ENCODE results near the gene NRP2.

The NRP2 gene

DNA sequence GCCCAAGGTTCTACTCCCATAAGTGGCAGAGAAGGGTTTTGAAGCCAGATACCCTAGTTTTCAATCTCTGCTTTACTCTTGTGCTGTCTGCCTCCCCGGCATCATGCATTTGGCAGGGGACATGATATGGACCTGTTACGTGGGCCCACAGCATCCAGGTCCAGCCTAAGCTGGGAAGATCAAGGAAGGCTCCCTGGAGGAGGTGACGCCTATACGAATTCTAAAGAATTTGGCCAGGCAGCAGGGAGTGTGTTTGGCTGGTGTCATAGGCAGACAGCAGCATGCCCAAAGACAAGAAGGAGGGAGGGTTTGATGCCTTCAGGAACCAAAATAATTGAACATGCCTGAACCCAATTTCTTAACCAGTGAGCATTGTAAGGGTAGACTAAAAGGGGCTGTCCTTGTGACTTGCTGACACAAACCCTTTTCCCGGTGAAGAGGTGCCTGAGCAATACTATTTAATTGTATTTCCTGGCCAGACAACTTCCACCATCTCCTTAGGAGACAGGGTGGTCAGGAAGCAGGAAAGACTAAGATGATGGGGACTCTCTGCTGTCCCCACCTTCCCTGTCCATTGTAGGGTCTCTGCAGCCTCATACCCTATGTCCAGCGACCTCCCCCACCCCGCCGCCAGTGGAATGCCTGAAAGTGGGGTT, 21.3 kb downstream of the NRP2 start:
- no peak for DNase-seq (ENCODE audit: low read depth, low spot score)
- Histone ChIP-seq H3K4me1 (ENCODE audit: insufficient read depth, insufficient read length) (peaks cover 28% of the 10 kb centered on the region), H3K27me3 (ENCODE audit: insufficient read depth, insufficient read length) (no peaks in the 10 kb centered on the region), H3K36me3 (ENCODE audit: insufficient read depth, insufficient read length, low read length) (peaks cover 52% of the 10 kb centered on the region), H3K9ac (ENCODE audit: insufficient read length, low read depth) (no peak overlapping the region), H3K9me3 (ENCODE audit: insufficient read depth, low read length) (no peaks in the 10 kb centered on the region), H3K4me3 (ENCODE audit: insufficient read length, low read depth) (no peak overlapping the region)
- no peak for TF ChIP-seq YY1 (IDR thresholded peaks at IDR 0.05; ENCODE audit: insufficient read depth, insufficient read length)
- no peak for TF ChIP-seq ZNF274 (IDR thresholded peaks at IDR 0.05; ENCODE audit: low read depth, low read length)
- TF ChIP-seq SUZ12 (IDR thresholded peaks at IDR 0.05; ENCODE audit: extremely low read depth, insufficient read depth, insufficient read length), result no peak

DNA sequence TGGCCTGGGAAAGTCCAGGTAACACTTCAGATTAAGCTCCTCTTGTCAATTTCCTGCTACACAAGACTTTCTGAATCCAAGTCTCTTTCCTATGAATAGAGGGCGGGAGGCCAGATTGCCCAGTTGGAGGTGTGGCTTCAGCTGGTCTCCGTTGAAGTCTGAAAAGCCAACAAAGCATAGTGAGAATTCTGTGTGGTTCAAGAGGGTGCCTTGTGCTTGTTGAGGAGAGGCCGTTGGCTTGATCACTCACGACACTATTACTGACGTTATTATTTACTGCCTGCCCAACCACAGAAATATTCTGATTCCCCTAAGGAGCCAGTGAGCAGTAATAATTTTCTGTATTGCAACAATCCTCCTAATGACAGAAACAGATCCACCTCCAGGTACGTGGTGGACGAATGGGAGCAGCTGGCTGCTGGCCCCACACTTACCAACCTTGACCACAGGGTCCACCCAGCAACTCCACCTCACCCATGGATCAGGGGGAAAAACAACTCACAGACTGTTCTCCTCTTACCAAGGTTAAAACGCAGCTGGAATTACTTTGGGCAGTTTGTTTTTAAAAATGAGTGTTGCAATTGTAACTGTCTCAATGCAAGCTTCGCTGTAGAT, 21.9 kb downstream of the NRP2 start:
- Histone ChIP-seq H3K27me3 (ENCODE audit: insufficient read depth, insufficient read length) (no peaks in the 10 kb centered on the region), H3K9ac (ENCODE audit: insufficient read length, low read depth) (no peak overlapping the region), H3K9me3 (ENCODE audit: insufficient read depth, low read length) (no peaks in the 10 kb centered on the region), H3K4me3 (ENCODE audit: insufficient read length, low read depth) (no peak overlapping the region), H3K4me1 (ENCODE audit: insufficient read depth, insufficient read length) (peaks cover 28% of the 10 kb centered on the region), H3K36me3 (ENCODE audit: insufficient read depth, insufficient read length, low read length) (peaks cover 51% of the 10 kb centered on the region)
- no peak for DNase-seq (ENCODE audit: low read depth, low spot score)
- TF ChIP-seq YY1 (IDR thresholded peaks at IDR 0.05; ENCODE audit: insufficient read depth, insufficient read length) (no peak), ZNF274 (IDR thresholded peaks at IDR 0.05; ENCODE audit: low read depth, low read length) (no peak), SUZ12 (IDR thresholded peaks at IDR 0.05; ENCODE audit: extremely low read depth, insufficient read depth, insufficient read length) (no peak)

DNA sequence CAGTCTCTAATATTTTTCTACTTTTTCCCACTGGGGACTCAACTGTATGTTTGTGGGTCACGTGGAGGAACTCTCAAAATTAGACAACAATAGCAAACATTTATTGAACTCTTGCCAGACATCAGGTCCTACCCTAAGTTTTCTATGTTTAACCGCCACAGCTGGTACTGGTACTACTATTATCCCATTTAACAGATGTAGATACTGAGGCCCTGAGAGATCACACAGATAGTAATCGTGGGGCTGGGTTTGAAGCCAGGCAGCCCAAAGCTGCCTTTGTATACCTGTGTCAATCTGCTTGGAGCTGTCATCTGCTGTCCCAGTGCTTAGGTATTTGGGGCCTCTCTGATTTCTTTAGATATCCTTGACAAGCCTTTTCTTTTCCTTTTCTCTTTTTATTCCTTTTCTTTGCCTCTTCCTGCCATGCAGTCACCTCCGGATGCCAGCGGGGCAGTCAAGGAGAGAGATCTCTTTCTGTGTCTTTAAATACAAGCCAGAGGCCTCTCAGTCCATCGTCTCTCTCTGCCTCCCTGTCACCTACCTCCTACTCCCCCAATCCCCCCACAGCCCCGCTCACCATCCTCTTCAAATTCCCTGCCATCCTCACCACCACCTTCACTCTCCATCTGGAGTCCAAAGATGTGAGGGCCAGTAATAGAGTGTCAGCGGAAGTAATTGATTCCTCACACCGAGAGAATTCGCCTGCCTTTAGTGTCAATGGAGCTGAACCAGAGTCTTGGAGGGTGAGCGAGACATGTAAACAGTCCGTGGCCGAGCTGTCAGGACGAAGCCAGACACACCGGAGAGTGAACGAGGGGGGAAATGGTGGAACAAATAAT, 23.4 kb downstream of the NRP2 start:
- TF ChIP-seq ZNF274 (IDR thresholded peaks at IDR 0.05; ENCODE audit: low read depth, low read length), result no peak
- TF ChIP-seq SUZ12 (IDR thresholded peaks at IDR 0.05; ENCODE audit: extremely low read depth, insufficient read depth, insufficient read length), result no peak
- no peak for TF ChIP-seq YY1 (IDR thresholded peaks at IDR 0.05; ENCODE audit: insufficient read depth, insufficient read length)
- no peaks in the 10 kb centered on the region for H3K9me3 ChIP-seq (ENCODE audit: insufficient read depth, low read length)
- peaks cover 57% of the 10 kb centered on the region for H3K36me3 ChIP-seq (ENCODE audit: insufficient read depth, insufficient read length, low read length)
- no peak for DNase-seq (ENCODE audit: low read depth, low spot score)
- no peaks in the 10 kb centered on the region for H3K27me3 ChIP-seq (ENCODE audit: insufficient read depth, insufficient read length)
- H3K4me3 ChIP-seq (ENCODE audit: insufficient read length, low read depth), result no peak overlapping the region
- H3K4me1 ChIP-seq (ENCODE audit: insufficient read depth, insufficient read length), result peaks cover 18% of the 10 kb centered on the region
- no peak overlapping the region for H3K9ac ChIP-seq (ENCODE audit: insufficient read length, low read depth)

DNA sequence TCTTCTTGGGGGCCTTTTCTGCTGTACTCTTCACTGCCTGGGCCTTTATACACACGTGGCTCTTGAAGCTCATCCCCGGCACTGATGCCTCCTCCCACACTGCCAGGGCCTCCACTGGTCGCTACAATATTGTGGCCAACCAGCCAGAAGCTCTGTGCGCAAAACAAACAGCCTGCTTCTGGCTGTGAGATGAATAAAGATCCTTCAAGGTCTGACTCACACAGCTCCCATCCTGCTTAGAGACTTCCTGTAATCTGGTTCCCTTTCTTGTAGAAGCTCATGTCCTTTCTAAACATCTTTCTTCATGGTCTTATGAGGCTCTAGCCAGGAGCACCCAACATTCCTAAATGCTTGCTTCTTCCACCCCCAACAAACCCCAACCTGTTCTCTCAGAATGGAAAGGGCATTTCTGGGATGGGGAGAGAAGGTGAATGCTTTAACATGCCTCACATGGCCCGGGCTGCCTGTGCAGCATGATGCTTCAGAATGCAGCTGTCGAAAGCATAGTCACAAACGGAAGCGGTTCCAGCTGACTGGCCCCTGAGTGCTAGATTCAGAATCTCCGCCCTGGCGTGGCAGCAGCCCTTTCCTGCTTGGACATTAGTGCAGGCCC, 24.6 kb downstream of the NRP2 start:
- H3K36me3 ChIP-seq (ENCODE audit: insufficient read depth, insufficient read length, low read length), result peaks cover 63% of the 10 kb centered on the region
- H3K9ac ChIP-seq (ENCODE audit: insufficient read length, low read depth), result no peak overlapping the region
- no peaks in the 10 kb centered on the region; the same call in 1 of the 2 replicates for H3K9me3 ChIP-seq (ENCODE audit: insufficient read depth, low read length)
- no peak for DNase-seq (ENCODE audit: low read depth, low spot score)
- H3K4me3 ChIP-seq (ENCODE audit: insufficient read length, low read depth), result no peak overlapping the region
- no peaks in the 10 kb centered on the region for H3K27me3 ChIP-seq (ENCODE audit: insufficient read depth, insufficient read length)
- TF ChIP-seq ZNF274 (IDR thresholded peaks at IDR 0.05; ENCODE audit: low read depth, low read length) (no peak), YY1 (IDR thresholded peaks at IDR 0.05; ENCODE audit: insufficient read depth, insufficient read length) (no peak), SUZ12 (IDR thresholded peaks at IDR 0.05; ENCODE audit: extremely low read depth, insufficient read depth, insufficient read length) (no peak)
- peaks cover 18% of the 10 kb centered on the region for H3K4me1 ChIP-seq (ENCODE audit: insufficient read depth, insufficient read length)

DNA sequence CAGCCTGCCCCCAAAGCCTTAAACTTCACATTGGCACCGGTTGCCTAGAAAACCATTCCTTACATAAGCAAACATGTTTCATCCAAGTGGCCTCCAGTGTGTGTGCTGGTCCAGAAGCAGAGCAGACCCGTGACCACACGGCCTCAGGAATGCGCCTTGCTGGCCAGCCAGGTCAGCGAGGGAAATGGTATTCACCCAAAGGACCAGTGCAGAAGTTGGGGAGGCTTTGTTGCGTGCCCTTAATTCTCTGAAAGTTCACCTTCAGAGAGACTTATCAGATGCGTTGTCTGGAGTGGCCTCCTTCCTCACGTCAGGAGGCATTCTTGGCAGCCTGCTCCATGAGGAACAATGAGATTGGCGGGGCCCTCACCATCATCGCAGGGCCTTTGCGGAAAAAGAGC, 25.9 kb downstream of the NRP2 start:
- peaks cover 13% of the 10 kb centered on the region for H3K4me1 ChIP-seq (ENCODE audit: insufficient read depth, insufficient read length)
- peaks cover 55% of the 10 kb centered on the region for H3K36me3 ChIP-seq (ENCODE audit: insufficient read depth, insufficient read length, low read length)
- no peak overlapping the region for H3K9ac ChIP-seq (ENCODE audit: insufficient read length, low read depth)
- no peaks in the 10 kb centered on the region for H3K27me3 ChIP-seq (ENCODE audit: insufficient read depth, insufficient read length)
- no peak for DNase-seq (ENCODE audit: low read depth, low spot score)
- H3K4me3 ChIP-seq (ENCODE audit: insufficient read length, low read depth), result no peak overlapping the region
- H3K9me3 ChIP-seq (ENCODE audit: insufficient read depth, low read length), result no peaks in the 10 kb centered on the region; the same call in 1 of the 2 replicates
- no peak for TF ChIP-seq ZNF274 (IDR thresholded peaks at IDR 0.05; ENCODE audit: low read depth, low read length)
- no peak for TF ChIP-seq YY1 (IDR thresholded peaks at IDR 0.05; ENCODE audit: insufficient read depth, insufficient read length)
- no peak for TF ChIP-seq SUZ12 (IDR thresholded peaks at IDR 0.05; ENCODE audit: extremely low read depth, insufficient read depth, insufficient read length)

DNA sequence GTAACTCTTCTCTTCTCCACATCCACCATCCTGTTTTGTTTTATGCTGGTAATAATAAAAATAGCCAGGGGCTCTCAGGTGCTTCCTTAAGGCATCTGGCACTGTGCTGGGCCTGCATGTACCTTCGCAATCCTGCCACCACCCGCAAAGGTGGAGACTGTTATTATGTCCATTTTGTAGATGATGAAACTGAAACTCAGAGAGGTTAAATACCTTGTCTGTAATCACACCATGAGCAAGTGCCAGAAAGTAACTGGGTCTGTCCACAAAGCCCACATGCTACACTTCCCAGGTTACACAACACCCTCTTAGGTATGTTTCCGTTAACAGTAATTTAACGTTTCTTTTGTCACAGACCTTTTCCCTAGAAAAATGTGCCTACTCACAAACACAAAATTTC, 27.0 kb downstream of the NRP2 start:
- no peaks in the 10 kb centered on the region for H3K27me3 ChIP-seq (ENCODE audit: insufficient read depth, insufficient read length)
- no peak for TF ChIP-seq ZNF274 (IDR thresholded peaks at IDR 0.05; ENCODE audit: low read depth, low read length)
- H3K4me1 ChIP-seq (ENCODE audit: insufficient read depth, insufficient read length), result peaks cover 9% of the 10 kb centered on the region
- peaks cover 45% of the 10 kb centered on the region for H3K36me3 ChIP-seq (ENCODE audit: insufficient read depth, insufficient read length, low read length)
- DNase-seq (ENCODE audit: low read depth, low spot score), result no peak
- no peak overlapping the region for H3K4me3 ChIP-seq (ENCODE audit: insufficient read length, low read depth)
- no peak overlapping the region for H3K9ac ChIP-seq (ENCODE audit: insufficient read length, low read depth)
- H3K9me3 ChIP-seq (ENCODE audit: insufficient read depth, low read length), result no peaks in the 10 kb centered on the region; the same call in 1 of the 2 replicates

DNA sequence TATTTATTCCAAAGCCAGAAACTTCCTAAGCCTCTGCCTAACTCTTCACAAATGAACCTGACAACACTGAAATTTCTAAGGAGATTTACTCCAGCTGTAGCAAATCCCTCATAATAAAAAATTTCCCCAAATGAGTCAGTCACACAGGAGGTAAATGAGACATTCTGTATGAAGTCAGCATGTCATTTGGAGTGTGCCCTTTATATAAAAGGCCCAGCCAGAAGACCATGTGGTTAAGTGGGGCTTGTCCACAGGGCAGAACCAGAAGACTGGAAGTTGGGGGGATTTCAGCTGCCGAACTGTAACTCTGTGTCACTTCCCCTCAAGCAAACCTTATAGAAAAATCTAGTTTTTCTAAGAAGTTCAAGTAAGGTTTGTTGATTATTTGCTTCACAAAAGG, 30.2 kb downstream of the NRP2 start:
- no peaks in the 10 kb centered on the region; the same call in 1 of the 2 replicates for H3K9me3 ChIP-seq (ENCODE audit: insufficient read depth, low read length)
- no peak for DNase-seq (ENCODE audit: low read depth, low spot score)
- no peaks in the 10 kb centered on the region for H3K27me3 ChIP-seq (ENCODE audit: insufficient read depth, insufficient read length)
- H3K4me3 ChIP-seq (ENCODE audit: insufficient read length, low read depth), result no peak overlapping the region
- TF ChIP-seq SUZ12 (IDR thresholded peaks at IDR 0.05; ENCODE audit: extremely low read depth, insufficient read depth, insufficient read length), result no peak
- TF ChIP-seq ZNF274 (IDR thresholded peaks at IDR 0.05; ENCODE audit: low read depth, low read length), result no peak
- no peak for TF ChIP-seq YY1 (IDR thresholded peaks at IDR 0.05; ENCODE audit: insufficient read depth, insufficient read length)
- H3K4me1 ChIP-seq (ENCODE audit: insufficient read depth, insufficient read length), result peaks cover 11% of the 10 kb centered on the region
- peaks cover 48% of the 10 kb centered on the region for H3K36me3 ChIP-seq (ENCODE audit: insufficient read depth, insufficient read length, low read length)
- no peak overlapping the region for H3K9ac ChIP-seq (ENCODE audit: insufficient read length, low read depth)

Data from NT2/D1 (cell line).